H9 (cell line): ENCODE measurements around the gene PRDX3. TPM values are rescaled to one million over a fixed set of nuclear protein-coding genes. Genes with fewer than 3 reads are reported as not detected.

Experiments
- DNase-seq: peaks from one replicate; pipeline ENCODE4 v3.0.0-alpha.2; 2017
- H2AFZ ChIP-seq: one replicate; pipeline ENCODE4 v1.6.1; 2013; ENCODE audit warnings: mild to moderate bottlenecking, low read length, control low read depth, moderate library complexity
- H2AK5ac ChIP-seq: 2 replicates; pipeline ENCODE4 v1.6.1; 2013; ENCODE audit warnings: low read length, control low read depth, mixed read lengths; ENCODE audit not compliant: insufficient read length
- H2BK120ac ChIP-seq: one replicate; pipeline ENCODE4 v1.6.1; 2013; ENCODE audit warnings: low read depth, mild to moderate bottlenecking, low read length, control low read depth, inconsistent platforms; ENCODE audit not compliant: poor library complexity, severe bottlenecking
- H2BK12ac ChIP-seq: 2 replicates; pipeline ENCODE4 v1.6.1; 2013; ENCODE audit warnings: low read length, control low read depth, mixed read lengths, low read depth; ENCODE audit not compliant: insufficient read length
- H2BK15ac ChIP-seq: 2 replicates; pipeline ENCODE4 v1.6.1; 2013; ENCODE audit warnings: low read depth, low read length, control low read depth
- H2BK20ac ChIP-seq: one replicate; pipeline ENCODE4 v1.6.1; 2013; ENCODE audit warnings: low read depth, mild to moderate bottlenecking, low read length, control low read depth, inconsistent platforms; ENCODE audit not compliant: poor library complexity, severe bottlenecking
- H2BK5ac ChIP-seq: 2 replicates; pipeline ENCODE4 v1.6.1; 2013; ENCODE audit warnings: low read length, control low read depth, mixed read lengths; ENCODE audit not compliant: insufficient read length
- H3K14ac ChIP-seq: 2 replicates; pipeline ENCODE4 v1.6.1; 2013; ENCODE audit warnings: low read length, control low read depth; ENCODE audit not compliant: insufficient read depth
- H3K18ac ChIP-seq: 2 replicates; pipeline ENCODE4 v1.6.1; 2013; ENCODE audit warnings: low read depth, mild to moderate bottlenecking, mixed read lengths, low read length, control low read depth; ENCODE audit not compliant: insufficient read length
- H3K23ac ChIP-seq: 2 replicates; pipeline ENCODE4 v1.6.1; 2013; ENCODE audit warnings: low read length, control low read depth, mixed read lengths, low read depth; ENCODE audit not compliant: insufficient read length
- H3K23me2 ChIP-seq: 2 replicates; pipeline ENCODE4 v1.6.1; 2013; ENCODE audit warnings: low read depth, mild to moderate bottlenecking, mixed read lengths, low read length, control low read depth; ENCODE audit not compliant: insufficient read length, poor library complexity, severe bottlenecking
- H3K27ac ChIP-seq: 2 replicates; pipeline ENCODE4 v1.5.1; 2013; ENCODE audit warnings: low read length, control low read depth, mixed read lengths, low read depth; ENCODE audit not compliant: insufficient read length
- H3K27me3 ChIP-seq: 2 replicates; pipeline ENCODE4 v1.6.1; 2013; ENCODE audit warnings: low read length, control low read depth, inconsistent platforms; ENCODE audit not compliant: insufficient read depth
- H3K4ac ChIP-seq: 2 replicates; pipeline ENCODE4 v1.6.1; 2013; ENCODE audit warnings: low read depth, mild to moderate bottlenecking, control low read depth, inconsistent platforms, low read length, moderate library complexity
- H3K4me1 ChIP-seq: 2 replicates; pipeline ENCODE4 v1.6.1; 2013; ENCODE audit warnings: low read length, control low read depth, inconsistent platforms; ENCODE audit not compliant: insufficient read depth
- H3K4me2 ChIP-seq: 2 replicates; pipeline ENCODE4 v1.6.1; 2013; ENCODE audit warnings: low read length, control low read depth, mixed read lengths; ENCODE audit not compliant: insufficient read length, insufficient read depth
- H3K56ac ChIP-seq: 2 replicates; pipeline ENCODE4 v1.6.1; 2013; ENCODE audit warnings: low read depth, mild to moderate bottlenecking, mixed read lengths, low read length, control low read depth; ENCODE audit not compliant: insufficient read length
- H3K79me1 ChIP-seq: 2 replicates; pipeline ENCODE4 v1.6.1; 2013; ENCODE audit warnings: low read depth, mild to moderate bottlenecking, moderate library complexity, low read length, control low read depth, inconsistent platforms; ENCODE audit not compliant: insufficient read depth, poor library complexity, severe bottlenecking
- H3K79me2 ChIP-seq: 2 replicates; pipeline ENCODE4 v1.6.1; 2013; ENCODE audit warnings: low read length, control low read depth, inconsistent platforms; ENCODE audit not compliant: insufficient read depth
- H3K9ac ChIP-seq: 2 replicates; pipeline ENCODE4 v1.6.1; 2013; ENCODE audit warnings: low read length, control low read depth, mixed read lengths; ENCODE audit not compliant: insufficient read length; ENCODE audit errors: extremely low read depth
- H3K9me3 ChIP-seq: one replicate; pipeline ENCODE4 v1.6.1; 2013; ENCODE audit warnings: low read depth, low read length, inconsistent platforms; ENCODE audit not compliant: control insufficient read depth
- H3T11ph ChIP-seq: one replicate; pipeline ENCODE4 v1.6.1; 2013; ENCODE audit warnings: mild to moderate bottlenecking, low read length, control low read depth, inconsistent platforms
- H4K20me1 ChIP-seq: one replicate; pipeline ENCODE4 v1.6.1; 2013; ENCODE audit not compliant: control insufficient read depth, insufficient read length, insufficient read depth
- H4K5ac ChIP-seq: 2 replicates; pipeline ENCODE4 v1.6.1; 2013; ENCODE audit warnings: low read depth, mild to moderate bottlenecking, mixed read lengths, low read length, control low read depth; ENCODE audit not compliant: insufficient read length
- H4K8ac ChIP-seq: replicated peaks from 2 replicates; pipeline ENCODE4 v1.6.1; 2013; ENCODE audit warnings: low read length, control low read depth, mixed read lengths, low read depth; ENCODE audit not compliant: insufficient read length
- H4K91ac ChIP-seq: 2 replicates; pipeline ENCODE4 v1.6.1; 2013; ENCODE audit warnings: low read depth, mild to moderate bottlenecking, moderate library complexity, mixed read lengths, low read length, control low read depth; ENCODE audit not compliant: insufficient read length
- H3K27ac Mint-ChIP-seq, 3 experiments: 2 replicates in 2 of 3; 3 replicates in 1 of 3; pipeline ENCODE4 v1.8.0; 2020 to 2021; ENCODE audit warnings: mixed read lengths in 3 of 3, mild to moderate bottlenecking in 1 of 3, moderate library complexity in 1 of 3
- H3K27me3 Mint-ChIP-seq: 2 replicates; pipeline ENCODE4 v1.8.0; 2021; ENCODE audit warnings: low read depth, mild to moderate bottlenecking, moderate library complexity, mixed read lengths
- H3K36me3 Mint-ChIP-seq, 3 experiments: 2 replicates in 2 of 3; 3 replicates in 1 of 3; pipeline ENCODE4 v1.8.0; 2020 to 2021; ENCODE audit warnings: low read depth in 3 of 3, mixed read lengths in 3 of 3; ENCODE audit not compliant: insufficient read depth in 1 of 3
- H3K4me1 Mint-ChIP-seq, 2 experiments: 2 replicates each; pipeline ENCODE4 v1.8.0; 2020; ENCODE audit warnings: mixed read lengths in 2 of 2
- H3K4me3 Mint-ChIP-seq, 2 experiments: 2 replicates in 1 of 2; 3 replicates in 1 of 2; pipeline ENCODE4 v1.8.0; 2020 to 2021; ENCODE audit warnings: mild to moderate bottlenecking in 2 of 2, mixed read lengths in 2 of 2, moderate library complexity in 1 of 2
- H3K9me3 Mint-ChIP-seq, 2 experiments: 2 replicates in 1 of 2; 3 replicates in 1 of 2; pipeline ENCODE4 v1.8.0; 2020; ENCODE audit warnings: mild to moderate bottlenecking in 2 of 2, mixed read lengths in 2 of 2, moderate library complexity in 1 of 2
- WGBS: extraction: QIAGEN DNeasy Blood & Tissue Kit; methylation state at CpG from one replicate; pipeline ENCODE4 v1.1.7; 2013; ENCODE audit warnings: missing lambda C conversion rate, low lambda C conversion rate, mixed read lengths; ENCODE audit not compliant: insufficient read length; ENCODE audit errors: extremely low coverage; 5-methylcytosine and 5-hydroxymethylcytosine counted together
- total RNA-seq: library from RNA; stranded (reverse); gene quantifications from 2 replicates; pipeline ENCODE4 v1.2.1, GENCODE V29; 2021
- TF ChIP-seq, protein P1 (sequence below): fragments of 200-600 bp; sonication (generic); conservative IDR thresholded peaks from 3 replicates; pipeline ENCODE4 v1.8.0; 2021; ENCODE audit warnings: antibody characterized with exemption, mild to moderate bottlenecking

Gene PRDX3
- total RNA-seq, 1 experiment from 2014 or later: 181 TPM

DNA sequence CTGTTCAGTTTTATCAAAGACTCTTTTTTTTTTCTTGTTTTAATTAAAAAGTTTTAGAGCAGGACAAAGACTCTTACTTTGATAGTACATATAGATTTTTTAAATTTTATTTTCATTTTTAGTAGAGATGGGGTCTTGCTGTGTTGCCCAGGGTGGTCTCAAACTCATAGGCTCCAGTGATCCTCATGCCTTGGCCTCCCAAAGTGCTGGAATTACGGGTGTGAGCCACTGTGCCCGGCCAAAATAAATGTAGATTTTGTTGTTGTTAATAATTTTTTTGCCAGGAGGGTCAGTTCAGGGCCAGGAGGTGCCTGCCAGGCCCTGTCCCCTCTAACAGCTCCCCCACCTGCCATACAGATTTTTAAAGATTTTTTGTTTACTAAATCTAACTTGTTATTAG is 57.7 kb downstream of the PRDX3 start:
- Histone ChIP-seq H2BK12ac (no peak overlapping the region), H3K9me3 (no peaks in the 10 kb centered on the region), H4K91ac (no peak overlapping the region), H3K79me2 (no peaks in the 10 kb centered on the region), H3K18ac (no peak overlapping the region), H3K4me1 (no peaks in the 10 kb centered on the region), H3K27ac (no peak overlapping the region), H2AK5ac (no peak overlapping the region), H3K23me2 (no peaks in the 10 kb centered on the region), H2BK120ac (no peak overlapping the region), H3K56ac (no peak overlapping the region), H3T11ph (no peak overlapping the region), H4K5ac (no peak overlapping the region), H2BK20ac (no peak overlapping the region), H2AFZ (no peak overlapping the region), H2BK15ac (no peak overlapping the region), H3K79me1 (no peaks in the 10 kb centered on the region), H4K20me1 (no peaks in the 10 kb centered on the region), H3K4ac (no peak overlapping the region), H3K23ac (no peak overlapping the region), H2BK5ac (no peak overlapping the region), H3K14ac (no peak overlapping the region), H3K4me2 (no peak overlapping the region), H4K8ac (no peak overlapping the region), H3K9ac (no peak overlapping the region), H3K27me3 (no peaks in the 10 kb centered on the region)
- DNase-seq: no peak
- Mint-ChIP-seq H3K27me3 (no peaks in the 10 kb centered on the region), H3K4me3 (no peak overlapping the region), H3K4me1 (no peaks in the 10 kb centered on the region), H3K27ac (no peak overlapping the region), H3K9me3 (no peaks in the 10 kb centered on the region), H3K36me3 (peaks cover 31 to 79% (median 67%) of the 10 kb centered on the region in 3 experiments)
- TF ChIP-seq, protein P1, sequence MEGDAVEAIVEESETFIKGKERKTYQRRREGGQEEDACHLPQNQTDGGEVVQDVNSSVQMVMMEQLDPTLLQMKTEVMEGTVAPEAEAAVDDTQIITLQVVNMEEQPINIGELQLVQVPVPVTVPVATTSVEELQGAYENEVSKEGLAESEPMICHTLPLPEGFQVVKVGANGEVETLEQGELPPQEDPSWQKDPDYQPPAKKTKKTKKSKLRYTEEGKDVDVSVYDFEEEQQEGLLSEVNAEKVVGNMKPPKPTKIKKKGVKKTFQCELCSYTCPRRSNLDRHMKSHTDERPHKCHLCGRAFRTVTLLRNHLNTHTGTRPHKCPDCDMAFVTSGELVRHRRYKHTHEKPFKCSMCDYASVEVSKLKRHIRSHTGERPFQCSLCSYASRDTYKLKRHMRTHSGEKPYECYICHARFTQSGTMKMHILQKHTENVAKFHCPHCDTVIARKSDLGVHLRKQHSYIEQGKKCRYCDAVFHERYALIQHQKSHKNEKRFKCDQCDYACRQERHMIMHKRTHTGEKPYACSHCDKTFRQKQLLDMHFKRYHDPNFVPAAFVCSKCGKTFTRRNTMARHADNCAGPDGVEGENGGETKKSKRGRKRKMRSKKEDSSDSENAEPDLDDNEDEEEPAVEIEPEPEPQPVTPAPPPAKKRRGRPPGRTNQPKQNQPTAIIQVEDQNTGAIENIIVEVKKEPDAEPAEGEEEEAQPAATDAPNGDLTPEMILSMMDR: no peak
- no CpG with 5 or more reads among the region's 2 CpGs for WGBS
